Transverse colon (tissue), 4 donors: ENCODE results near the gene STARD3. TPM values are rescaled to one million over a fixed set of nuclear protein-coding genes. Genes with fewer than 3 reads are reported as not detected.
A peak's percentile ranks its signal among the peaks of the same experiment; 100 is the strongest.

ENCODE experiments used
- DNase-seq: peaks from one replicate; pipeline ENCODE4 v3.0.0-alpha.2; 2019
- H3K27ac ChIP-seq, 4 donors: fragments of 200-600 bp; sonication (generic); 2 replicates each; pipeline ENCODE4 v1.5.1; 2016 to 2018; ENCODE audit warnings: inconsistent platforms in 4 of 4
- H3K27me3 ChIP-seq: fragments of 200-600 bp; sonication (generic); 2 replicates; pipeline ENCODE4 v1.5.1; 2017; ENCODE audit warnings: inconsistent platforms
- H3K36me3 ChIP-seq, 4 donors: fragments of 200-600 bp; sonication (generic); 2 replicates each; pipeline ENCODE4 v1.5.1; 2017 to 2019; ENCODE audit warnings: inconsistent platforms in 4 of 4
- H3K4me1 ChIP-seq, 4 donors: fragments of 200-600 bp; sonication (generic); 2 replicates each; pipeline ENCODE4 v1.5.1; 2017 to 2020; ENCODE audit warnings: inconsistent platforms in 4 of 4
- H3K4me3 ChIP-seq, 4 donors: fragments of 200-600 bp; sonication (generic); 1 replicate in 1 of 4; 2 replicates in 3 of 4; pipeline versions ENCODE4 v1.5.1 to v1.6.1; 2017 to 2019; ENCODE audit warnings: inconsistent platforms in 4 of 4
- H3K9me3 ChIP-seq, 2 donors: fragments of 200-600 bp; sonication (generic); 2 replicates each; pipeline ENCODE4 v1.5.1; 2017 to 2019; ENCODE audit warnings: inconsistent platforms in 2 of 2
- EP300 ChIP-seq: sonication (generic); formaldehyde crosslinking; IDR thresholded peaks from one replicate; pipeline ENCODE4 v1.6.1; 2017; ENCODE audit warnings: antibody characterized with exemption, low read depth
- POLR2A ChIP-seq: fragments of 450-650 bp; IDR thresholded peaks from one replicate; pipeline ENCODE4 v1.6.1; 2016; ENCODE audit warnings: antibody characterized with exemption, mild to moderate bottlenecking, moderate library complexity
- POLR2AphosphoS5 ChIP-seq, 3 donors: sonication (generic); formaldehyde crosslinking; IDR thresholded peaks; one replicate each; pipeline ENCODE4 v1.6.1; 2016; ENCODE audit warnings: antibody characterized with exemption in 3 of 3
- WGBS, 2 donors: methylation state at CpG; one replicate each; pipeline ENCODE4 v1.1.5; 2018; ENCODE audit warnings: low coverage in 1 of 2; 5-methylcytosine and 5-hydroxymethylcytosine counted together
- in situ Hi-C, 4 donors: fragments of 200-750 bp; cut with MboI; loops; one replicate each; pipeline versions ENCODE4 v1.15.0 to v1.15.1; 2017; ENCODE audit warnings: low sequenced_read_pairs in 3 of 4, low pct_ligation_motif_present in 1 of 4, low pct_unique_long_range_greater_than_20kb in 1 of 4
- intact Hi-C: fragments of 100-400 bp; cut with DNase I; formaldehyde crosslinking; loops from one replicate; pipeline ENCODE4 v1.15.1; 2023; ENCODE audit warnings: low total_unique reads
- total RNA-seq, 4 donors: library from RNA; depleted of rRNA; stranded (reverse); fragments of >200 nt; gene quantifications; one replicate each; pipeline ENCODE4 v1.1.0, GENCODE V29; 2016
- TF ChIP-seq, protein P1 (sequence below), 5 experiments: fragments of 200-600 bp in 3 of 5; fragments of 450-650 bp in 2 of 5; sonication (generic) in 3 of 5; IDR thresholded peaks; 1 replicate in 2 of 5; 2 replicates in 3 of 5; pipeline ENCODE4 v1.5.1; 2016 to 2017; ENCODE audit warnings: antibody characterized with exemption in 5 of 5, inconsistent platforms in 3 of 5, mild to moderate bottlenecking in 2 of 5, moderate library complexity in 1 of 5

The STARD3 gene
- total RNA-seq, 4 donors from 2014 or later = 63.5 to 193 (median 73.2) TPM

DNA sequence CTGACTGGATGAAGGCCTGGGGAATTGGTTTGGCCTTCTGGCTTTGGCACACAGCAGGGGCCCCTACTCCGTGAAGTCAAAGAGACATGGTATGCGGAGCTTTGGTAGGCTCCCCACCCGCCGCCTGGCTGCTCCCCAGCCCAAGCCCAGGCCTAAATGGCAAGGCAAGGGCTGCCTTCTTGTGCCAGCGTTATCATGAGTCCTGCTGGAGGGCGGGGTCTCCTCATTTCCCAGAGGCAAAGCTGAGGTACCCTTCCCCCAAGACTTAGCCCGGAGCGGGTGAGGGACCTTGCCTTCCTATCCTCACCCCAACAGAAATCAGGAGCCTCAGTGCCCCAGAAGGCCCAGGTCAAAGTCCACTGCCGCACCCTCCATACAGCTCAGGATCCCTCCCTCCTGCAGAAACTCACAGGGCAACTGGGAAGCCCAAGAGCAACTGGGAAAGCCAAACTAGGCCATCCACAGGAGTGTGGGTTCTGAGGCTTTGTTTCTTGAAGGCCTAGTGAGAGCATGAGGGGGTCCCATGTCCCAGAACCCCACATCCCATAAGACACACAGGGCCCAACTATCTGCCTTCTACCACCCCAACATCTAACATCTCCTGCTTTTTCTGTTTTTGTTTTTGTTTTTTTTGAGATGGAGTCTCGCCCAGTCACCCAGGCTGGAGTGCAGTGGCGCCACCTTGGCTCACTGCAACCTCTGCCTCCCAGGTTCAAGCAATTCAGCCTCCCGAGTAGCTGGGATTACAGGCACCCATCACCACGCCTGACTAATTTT lies 41.6 kb downstream of the STARD3 start:
- peak; percentile 91 for DNase-seq
- H3K4me3 ChIP-seq = no peak overlapping the region
- in situ Hi-C loops (no loop called here), intact Hi-C loops (no loop called here)
- 60 to 65% methylated on average over 1 to 11 of the region's 13 CpGs for WGBS, 2 donors
- peak overlapping the region; percentile 64 to 82 (median 76) for H3K27ac ChIP-seq
- H3K4me1 ChIP-seq = peaks cover 21 to 52% (median 51%) of the 10 kb centered on the region in 4 donors
- no peaks in the 10 kb centered on the region for H3K9me3 ChIP-seq
- H3K36me3 ChIP-seq = peaks cover 0 to 6% (median 0%) of the 10 kb centered on the region in 4 donors
- H3K27me3 ChIP-seq = no peaks in the 10 kb centered on the region
- TF ChIP-seq EP300 = no peak
- TF ChIP-seq POLR2AphosphoS5 (IDR thresholded peaks at IDR 0.05) = peak in 2 of 3 donors; percentile 8 to 40
- TF ChIP-seq POLR2A = peak; percentile 24

DNA sequence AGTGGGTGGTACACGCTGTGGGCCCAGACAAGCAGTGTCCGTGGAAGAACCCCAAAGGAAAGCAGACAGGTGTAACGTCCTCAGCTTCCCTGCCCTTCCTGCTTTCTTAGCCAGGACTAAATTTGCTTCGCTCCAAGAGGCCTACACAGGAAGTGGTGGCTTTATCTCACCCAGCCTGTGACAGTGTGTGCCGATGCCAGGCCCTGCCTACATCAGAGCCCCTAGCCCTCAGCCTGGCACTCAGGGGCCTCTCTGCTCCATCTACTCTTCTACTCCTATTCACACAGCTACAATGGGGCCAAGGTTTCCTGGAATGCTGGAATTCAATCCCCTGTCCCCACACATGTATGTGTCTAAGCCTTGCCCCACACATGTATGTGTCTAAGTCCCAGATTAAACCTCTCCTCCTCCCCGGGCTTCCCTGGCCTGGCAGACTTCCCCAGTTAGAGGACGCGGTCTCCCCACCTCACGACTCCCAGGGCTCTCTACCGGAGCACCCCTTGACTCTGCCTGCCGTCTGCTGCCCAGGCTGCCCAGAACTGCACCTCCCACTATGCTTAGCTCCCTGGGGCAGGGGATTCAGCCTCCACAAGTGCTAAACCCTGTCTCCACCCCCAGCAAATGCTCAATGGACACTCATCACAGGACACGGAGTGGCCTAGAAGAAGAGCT lies 42.7 kb downstream of the STARD3 start:
- peaks cover 21 to 49% (median 47%) of the 10 kb centered on the region in 4 donors for H3K4me1 ChIP-seq
- H3K27me3 ChIP-seq = no peaks in the 10 kb centered on the region
- DNase-seq = no peak
- intact Hi-C loops (no loop called here), in situ Hi-C loops (no loop called here)
- whole genome bisulfite sequencing, 2 donors = 64% methylated on average over 12 of the region's 12 CpGs; no CpG with 5 or more reads in 1 of the 2 donors
- no peaks in the 10 kb centered on the region for H3K9me3 ChIP-seq
- peak overlapping the region; percentile 64 to 82 (median 76) for H3K27ac ChIP-seq
- no peak for TF ChIP-seq EP300
- TF ChIP-seq POLR2A = peak; percentile 35
- TF ChIP-seq POLR2AphosphoS5 (IDR thresholded peaks at IDR 0.05) = no peak
- TF ChIP-seq, protein P1, sequence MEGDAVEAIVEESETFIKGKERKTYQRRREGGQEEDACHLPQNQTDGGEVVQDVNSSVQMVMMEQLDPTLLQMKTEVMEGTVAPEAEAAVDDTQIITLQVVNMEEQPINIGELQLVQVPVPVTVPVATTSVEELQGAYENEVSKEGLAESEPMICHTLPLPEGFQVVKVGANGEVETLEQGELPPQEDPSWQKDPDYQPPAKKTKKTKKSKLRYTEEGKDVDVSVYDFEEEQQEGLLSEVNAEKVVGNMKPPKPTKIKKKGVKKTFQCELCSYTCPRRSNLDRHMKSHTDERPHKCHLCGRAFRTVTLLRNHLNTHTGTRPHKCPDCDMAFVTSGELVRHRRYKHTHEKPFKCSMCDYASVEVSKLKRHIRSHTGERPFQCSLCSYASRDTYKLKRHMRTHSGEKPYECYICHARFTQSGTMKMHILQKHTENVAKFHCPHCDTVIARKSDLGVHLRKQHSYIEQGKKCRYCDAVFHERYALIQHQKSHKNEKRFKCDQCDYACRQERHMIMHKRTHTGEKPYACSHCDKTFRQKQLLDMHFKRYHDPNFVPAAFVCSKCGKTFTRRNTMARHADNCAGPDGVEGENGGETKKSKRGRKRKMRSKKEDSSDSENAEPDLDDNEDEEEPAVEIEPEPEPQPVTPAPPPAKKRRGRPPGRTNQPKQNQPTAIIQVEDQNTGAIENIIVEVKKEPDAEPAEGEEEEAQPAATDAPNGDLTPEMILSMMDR (IDR thresholded peaks at IDR 0.05) = peak in 1 of 5 experiments; percentile 22
- H3K4me3 ChIP-seq = no peak overlapping the region
- peaks cover 0 to 12% (median 0%) of the 10 kb centered on the region in 4 donors for H3K36me3 ChIP-seq

DNA sequence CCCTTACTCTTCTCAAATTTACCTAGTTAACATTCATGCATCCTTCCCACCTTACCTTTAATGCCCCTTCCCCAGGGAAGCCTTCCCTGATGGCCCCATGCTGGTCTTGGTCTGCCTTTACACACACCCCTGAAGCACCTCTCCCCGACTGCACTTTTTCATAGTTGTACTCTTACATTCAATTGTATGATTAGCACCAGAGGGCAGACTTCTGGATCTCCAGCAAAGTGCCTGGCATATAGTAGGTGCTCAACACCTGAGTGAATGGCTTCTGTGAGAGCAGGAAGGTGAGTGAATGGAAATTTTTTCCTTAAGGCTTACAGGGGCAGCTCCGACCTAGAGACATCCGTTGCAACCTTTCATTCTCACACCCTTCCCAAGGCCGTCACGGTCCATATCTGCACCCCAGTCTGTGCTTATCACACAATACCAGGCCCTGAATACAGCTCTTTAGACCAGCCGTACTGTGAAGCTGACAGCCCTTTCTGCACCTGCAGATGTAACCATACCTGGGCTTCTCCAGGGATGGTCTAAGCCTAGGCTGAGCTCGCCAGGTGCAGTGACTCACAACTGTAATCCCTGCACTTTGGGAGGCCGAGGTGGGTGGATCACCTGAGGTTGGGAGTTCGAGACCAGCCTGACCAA lies 46.5 kb downstream of the STARD3 start:
- Histone ChIP-seq H3K27ac (no peak overlapping the region), H3K4me3 (no peak overlapping the region), H3K27me3 (no peaks in the 10 kb centered on the region), H3K36me3 (peaks cover 0 to 13% (median 0%) of the 10 kb centered on the region in 4 donors), H3K9me3 (no peaks in the 10 kb centered on the region), H3K4me1 (peaks cover 8 to 34% (median 28%) of the 10 kb centered on the region in 4 donors)
- intact Hi-C loops (no loop called here), in situ Hi-C loops (no loop called here)
- WGBS, 2 donors = 90 to 91% methylated on average over 5 to 9 of the region's 9 CpGs
- TF ChIP-seq EP300 = no peak
- TF ChIP-seq, protein P1 (IDR thresholded peaks at IDR 0.05) = no peak
- TF ChIP-seq POLR2A = no peak
- TF ChIP-seq POLR2AphosphoS5 (IDR thresholded peaks at IDR 0.05) = no peak
- DNase-seq = no peak

DNA sequence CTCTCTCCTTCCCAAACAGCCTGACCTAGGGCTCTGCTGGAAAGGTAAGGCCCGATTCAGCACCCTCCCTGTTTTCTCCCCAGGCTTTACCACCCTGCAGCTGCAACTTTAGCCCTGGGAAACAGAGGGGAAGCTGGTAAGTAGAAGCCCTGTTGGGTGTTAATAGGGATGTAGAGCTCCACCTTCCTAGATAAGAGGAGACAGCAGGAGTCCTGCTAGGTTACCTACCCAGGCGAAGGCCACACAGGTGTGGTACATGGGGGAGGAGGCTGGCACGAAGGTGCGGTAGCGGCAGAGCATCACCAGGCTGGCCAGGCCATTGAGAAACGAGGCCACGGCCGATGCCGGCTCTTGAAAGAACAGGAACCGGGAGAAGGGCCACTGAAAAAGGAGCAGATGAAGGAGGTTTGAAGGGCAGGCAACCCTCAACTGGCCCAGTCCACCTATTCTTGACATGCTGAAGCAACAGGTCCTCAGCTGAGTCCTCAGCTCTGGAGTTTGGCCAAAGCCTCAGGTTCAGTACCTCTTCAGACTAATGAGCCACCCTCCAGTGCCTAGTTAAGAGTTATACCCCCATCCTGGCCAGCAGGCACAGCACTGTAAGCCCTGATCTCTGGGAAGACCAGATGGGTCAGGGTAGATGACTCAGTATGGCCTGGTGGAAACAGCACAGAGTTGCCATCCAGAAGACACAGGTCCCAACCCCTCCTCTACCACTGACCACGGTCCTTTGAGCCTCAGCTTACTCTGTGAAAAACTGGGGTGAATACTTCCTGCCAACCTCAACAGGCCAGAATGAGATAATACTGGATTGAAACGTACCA lies 47.6 kb downstream of the STARD3 start:
- DNase-seq = no peak
- intact Hi-C loops (no loop called here), in situ Hi-C loops (no loop called here)
- no peak for TF ChIP-seq POLR2AphosphoS5 (IDR thresholded peaks at IDR 0.05)
- no peak for TF ChIP-seq EP300
- TF ChIP-seq POLR2A = no peak
- TF ChIP-seq, protein P1 (IDR thresholded peaks at IDR 0.05) = no peak
- H3K9me3 ChIP-seq = no peaks in the 10 kb centered on the region
- 92% methylated on average over 12 of the region's 12 CpGs; no CpG with 5 or more reads in 1 of the 2 donors for WGBS, 2 donors
- no peak overlapping the region for H3K4me3 ChIP-seq
- no peak overlapping the region for H3K27ac ChIP-seq
- H3K4me1 ChIP-seq = peaks cover 11 to 33% (median 25%) of the 10 kb centered on the region in 4 donors
- H3K27me3 ChIP-seq = no peaks in the 10 kb centered on the region
- H3K36me3 ChIP-seq = peaks cover 0 to 13% (median 0%) of the 10 kb centered on the region in 4 donors
